ENCODE results near the gene HELQ. TPM values are rescaled to one million over a fixed set of nuclear protein-coding genes. Genes with fewer than 3 reads are reported as not detected.

HELQ gene
- total and polyA plus RNA-seq, 9 of the 15 experiments (the other 6 are each of a cell fraction or from before 2014, with no cell fraction given): 3.5 to 15.2 (median 11.9) TPM

GRCh38 chr4:83364312-83364711, 91.3 kb downstream of the HELQ start (continued):
- TF ChIP-seq, protein P1, sequence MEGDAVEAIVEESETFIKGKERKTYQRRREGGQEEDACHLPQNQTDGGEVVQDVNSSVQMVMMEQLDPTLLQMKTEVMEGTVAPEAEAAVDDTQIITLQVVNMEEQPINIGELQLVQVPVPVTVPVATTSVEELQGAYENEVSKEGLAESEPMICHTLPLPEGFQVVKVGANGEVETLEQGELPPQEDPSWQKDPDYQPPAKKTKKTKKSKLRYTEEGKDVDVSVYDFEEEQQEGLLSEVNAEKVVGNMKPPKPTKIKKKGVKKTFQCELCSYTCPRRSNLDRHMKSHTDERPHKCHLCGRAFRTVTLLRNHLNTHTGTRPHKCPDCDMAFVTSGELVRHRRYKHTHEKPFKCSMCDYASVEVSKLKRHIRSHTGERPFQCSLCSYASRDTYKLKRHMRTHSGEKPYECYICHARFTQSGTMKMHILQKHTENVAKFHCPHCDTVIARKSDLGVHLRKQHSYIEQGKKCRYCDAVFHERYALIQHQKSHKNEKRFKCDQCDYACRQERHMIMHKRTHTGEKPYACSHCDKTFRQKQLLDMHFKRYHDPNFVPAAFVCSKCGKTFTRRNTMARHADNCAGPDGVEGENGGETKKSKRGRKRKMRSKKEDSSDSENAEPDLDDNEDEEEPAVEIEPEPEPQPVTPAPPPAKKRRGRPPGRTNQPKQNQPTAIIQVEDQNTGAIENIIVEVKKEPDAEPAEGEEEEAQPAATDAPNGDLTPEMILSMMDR (IDR thresholded peaks at IDR 0.05 in 2 of 3, conservative IDR thresholded peaks at IDR 0.05 in 1 of 3; ENCODE audit: insufficient read depth in 2 of 3, low read depth in 1 of 3, low read length in 3 of 3): no peak
- TF ChIP-seq KAT8 (IDR thresholded peaks at IDR 0.05; ENCODE audit: low read depth) (no peak), KLF16 (IDR thresholded peaks at IDR 0.05) (peak; percentile 83), OTX1 (CRISPR knock-in tag; IDR thresholded peaks at IDR 0.05) (no peak), RFX7 (CRISPR knock-in tag; IDR thresholded peaks at IDR 0.05) (no peak), EHMT2 (IDR thresholded peaks at IDR 0.05) (no peak), BACH1 (tag; IDR thresholded peaks at IDR 0.05) (no peak), PBX2 (CRISPR knock-in tag; IDR thresholded peaks at IDR 0.05; ENCODE audit: low read depth) (no peak), PBX2 (tag; conservative IDR thresholded peaks at IDR 0.05; ENCODE audit: low read depth) (peak; percentile 66), PRMT5 (CRISPR knock-in tag; IDR thresholded peaks at IDR 0.05) (no peak), HDAC8 (tag; IDR thresholded peaks at IDR 0.05) (no peak), YY1 (IDR thresholded peaks at IDR 0.05; ENCODE audit: borderline replicate concordance in 1 of 3, control insufficient read depth in 1 of 3, extremely low read depth in 1 of 3, insufficient read depth in 3 of 3, insufficient read length in 1 of 3, insufficient replicate concordance in 2 of 3, low read depth in 1 of 3, low read length in 2 of 3) (no peak), ZBTB8A (IDR thresholded peaks at IDR 0.05; ENCODE audit: partially characterized antibody) (no peak), GTF3C2 (IDR thresholded peaks at IDR 0.05; ENCODE audit: borderline replicate concordance, extremely low read depth, insufficient read length) (no peak), CBX8 (IDR thresholded peaks at IDR 0.05; ENCODE audit: borderline replicate concordance, extremely low read depth, low read depth, low read length, poor library complexity, severe bottlenecking) (no peak), ZFP30 (CRISPR knock-in tag; IDR thresholded peaks at IDR 0.05; ENCODE audit: borderline replicate concordance) (no peak), ZBTB7A (IDR thresholded peaks at IDR 0.05; ENCODE audit: borderline replicate concordance, control insufficient read depth, low read depth, low read length) (no peak), JUN (IDR thresholded peaks at IDR 0.05; ENCODE audit: borderline replicate concordance, low read depth, low read length) (no peak), JUN (CRISPR knock-in tag; IDR thresholded peaks at IDR 0.05; ENCODE audit: borderline replicate concordance) (no peak), EP300 (IDR thresholded peaks at IDR 0.05; ENCODE audit: low read length) (peak; percentile 87)

All from K562 (cell line).